OCI-LY1 (cell line): ENCODE measurements around the gene MAN1B1.

Experiments used
- H2AFZ ChIP-seq: fragments of 200-600 bp; sonication (generic), shearing (Covaris generic); 2 replicates; pipeline ENCODE4 v1.6.0; 2014; ENCODE audit warnings: antibody characterized with exemption, mild to moderate bottlenecking, low read length
- H3F3A ChIP-seq: fragments of 200-600 bp; sonication (generic), shearing (Covaris generic); 2 replicates; pipeline ENCODE4 v1.6.0; 2014; ENCODE audit warnings: mild to moderate bottlenecking, antibody characterized with exemption, low read length, moderate library complexity; ENCODE audit not compliant: insufficient read depth
- H3K27ac ChIP-seq: fragments of 200-600 bp; sonication (generic); 2 replicates; pipeline ENCODE4 v1.5.1; 2014; ENCODE audit warnings: low read length, mixed run types, mild to moderate bottlenecking, low read depth; ENCODE audit not compliant: poor library complexity, severe bottlenecking
- H3K27me3 ChIP-seq: fragments of 200-600 bp; sonication (generic); 2 replicates; pipeline ENCODE4 v1.6.0; 2014; ENCODE audit warnings: antibody characterized with exemption, mild to moderate bottlenecking, low read length, moderate library complexity; ENCODE audit not compliant: insufficient read depth
- H3K36me3 ChIP-seq: fragments of 200-600 bp; sonication (generic); 2 replicates; pipeline ENCODE4 v1.6.1; 2014; ENCODE audit warnings: mild to moderate bottlenecking, antibody characterized with exemption, low read length, moderate library complexity, mixed read lengths; ENCODE audit not compliant: insufficient read depth
- H3K4me1 ChIP-seq: fragments of 200-600 bp; sonication (generic); 2 replicates; pipeline ENCODE4 v1.5.1; 2014; ENCODE audit warnings: mild to moderate bottlenecking, low read length, moderate library complexity; ENCODE audit not compliant: insufficient read depth, severe bottlenecking
- H3K4me2 ChIP-seq: fragments of 200-600 bp; sonication (generic), shearing (Covaris generic); 2 replicates; pipeline ENCODE4 v1.6.1; 2014; ENCODE audit warnings: low read length
- H3K4me3 ChIP-seq: fragments of 200-600 bp; sonication (generic); 2 replicates; pipeline ENCODE4 v1.5.1; 2014; ENCODE audit warnings: low read length, low read depth, mild to moderate bottlenecking, mixed read lengths; ENCODE audit not compliant: poor library complexity, severe bottlenecking
- H3K79me2 ChIP-seq: fragments of 200-600 bp; shearing (Covaris generic); 2 replicates; pipeline ENCODE4 v1.6.1; 2016; ENCODE audit warnings: mixed run types, low read length, mixed read lengths; ENCODE audit not compliant: insufficient read depth
- H3K9ac ChIP-seq: fragments of 200-600 bp; sonication (generic), shearing (Covaris generic); 2 replicates; pipeline ENCODE4 v1.6.1; 2014; ENCODE audit warnings: mild to moderate bottlenecking, low read length, mixed read lengths
- H3K9me2 ChIP-seq: fragments of 200-600 bp; sonication (generic), shearing (Covaris generic); 2 replicates; pipeline ENCODE4 v1.6.1; 2014; ENCODE audit warnings: low read depth, mild to moderate bottlenecking, low read length, mixed read lengths
- H3K9me3 ChIP-seq: fragments of 200-600 bp; shearing (Covaris generic); 2 replicates; pipeline ENCODE4 v1.6.1; 2014; ENCODE audit warnings: low read length, mixed read lengths
- H4K20me1 ChIP-seq: fragments of 200-600 bp; sonication (generic), shearing (Covaris generic); 2 replicates; pipeline ENCODE4 v1.6.0; 2016; ENCODE audit warnings: mild to moderate bottlenecking, low read length; ENCODE audit not compliant: insufficient read depth
- EZH2 ChIP-seq: fragments of 200-600 bp; sonication (generic), shearing (Covaris generic); IDR thresholded peaks from 2 replicates; pipeline ENCODE4 v1.8.0; 2017; ENCODE audit warnings: borderline replicate concordance, mixed run types, mild to moderate bottlenecking, antibody characterized with exemption, low read length, moderate library complexity, mixed read lengths
- TF ChIP-seq, protein P1 (sequence below): fragments of 200-600 bp; sonication (generic), shearing (Covaris generic); IDR thresholded peaks from 2 replicates; pipeline ENCODE4 v1.5.1; 2017; ENCODE audit warnings: mild to moderate bottlenecking, antibody characterized with exemption, low read length, moderate library complexity, mixed read lengths

Gene MAN1B1

DNA sequence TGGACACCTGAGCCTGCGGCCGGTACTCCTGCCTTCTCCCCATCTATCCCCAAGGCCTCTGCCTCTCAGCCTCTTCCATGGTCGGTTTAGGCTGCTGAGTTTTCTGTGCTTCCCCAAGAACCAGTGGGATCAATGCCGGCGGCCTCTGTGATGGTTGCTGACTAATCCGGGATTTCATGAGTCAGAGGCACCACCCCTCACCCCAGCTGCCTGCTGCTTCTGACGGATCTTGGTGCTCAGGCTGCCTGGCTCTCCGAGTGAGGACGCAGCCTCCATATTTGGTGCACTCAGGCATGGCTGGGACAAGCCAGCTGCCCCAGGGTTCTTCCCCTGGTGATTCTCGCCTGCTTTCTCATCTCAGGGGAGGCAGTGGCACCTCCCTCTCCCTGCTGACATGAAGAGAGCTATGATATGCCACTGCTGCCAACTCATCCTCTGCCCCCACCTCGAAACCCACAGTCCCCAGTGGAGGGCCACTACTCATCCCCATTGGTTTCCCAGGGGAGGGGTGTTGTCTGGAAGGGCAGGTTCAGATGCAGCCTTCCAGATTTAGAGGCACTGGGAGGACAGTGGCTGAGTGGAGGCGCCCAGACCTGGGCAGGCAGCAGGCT lies 3.3 kb upstream of the MAN1B1 start:
- Histone ChIP-seq H3K9ac (no peak overlapping the region), H2AFZ (no peak overlapping the region), H3K9me2 (no peaks in the 10 kb centered on the region), H4K20me1 (no peaks in the 10 kb centered on the region), H3K4me2 (no peak overlapping the region), H3K4me3 (no peak overlapping the region), H3F3A (no peaks in the 10 kb centered on the region), H3K27me3 (no peaks in the 10 kb centered on the region; the same call in 1 of the 2 replicates), H3K79me2 (no peaks in the 10 kb centered on the region), H3K36me3 (peaks cover 33% of the 10 kb centered on the region), H3K9me3 (no peaks in the 10 kb centered on the region), H3K27ac (peak overlapping the region; percentile 31), H3K4me1 (peaks cover 27% of the 10 kb centered on the region)
- TF ChIP-seq, protein P1, sequence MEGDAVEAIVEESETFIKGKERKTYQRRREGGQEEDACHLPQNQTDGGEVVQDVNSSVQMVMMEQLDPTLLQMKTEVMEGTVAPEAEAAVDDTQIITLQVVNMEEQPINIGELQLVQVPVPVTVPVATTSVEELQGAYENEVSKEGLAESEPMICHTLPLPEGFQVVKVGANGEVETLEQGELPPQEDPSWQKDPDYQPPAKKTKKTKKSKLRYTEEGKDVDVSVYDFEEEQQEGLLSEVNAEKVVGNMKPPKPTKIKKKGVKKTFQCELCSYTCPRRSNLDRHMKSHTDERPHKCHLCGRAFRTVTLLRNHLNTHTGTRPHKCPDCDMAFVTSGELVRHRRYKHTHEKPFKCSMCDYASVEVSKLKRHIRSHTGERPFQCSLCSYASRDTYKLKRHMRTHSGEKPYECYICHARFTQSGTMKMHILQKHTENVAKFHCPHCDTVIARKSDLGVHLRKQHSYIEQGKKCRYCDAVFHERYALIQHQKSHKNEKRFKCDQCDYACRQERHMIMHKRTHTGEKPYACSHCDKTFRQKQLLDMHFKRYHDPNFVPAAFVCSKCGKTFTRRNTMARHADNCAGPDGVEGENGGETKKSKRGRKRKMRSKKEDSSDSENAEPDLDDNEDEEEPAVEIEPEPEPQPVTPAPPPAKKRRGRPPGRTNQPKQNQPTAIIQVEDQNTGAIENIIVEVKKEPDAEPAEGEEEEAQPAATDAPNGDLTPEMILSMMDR, result no peak
- TF ChIP-seq EZH2, result no peak

DNA sequence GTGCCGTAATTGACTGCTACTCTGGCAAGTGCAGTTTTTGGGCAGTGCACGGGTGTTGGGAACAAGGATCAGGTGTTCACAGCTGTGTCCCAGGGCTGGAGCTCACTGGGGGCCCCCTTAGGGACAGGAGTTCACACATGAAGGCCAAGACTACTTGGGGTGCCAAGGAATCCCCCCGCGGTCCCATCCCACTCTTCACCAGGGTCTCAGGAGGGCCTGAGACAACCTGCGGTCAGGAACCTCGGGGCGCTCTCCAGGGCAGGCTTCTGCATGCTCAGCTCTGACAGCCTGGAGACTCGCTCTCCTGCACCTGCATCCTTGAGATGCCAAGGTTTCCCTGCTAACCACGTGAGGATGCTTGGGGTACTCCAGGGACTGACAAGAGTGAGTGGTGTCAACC lies 2.3 kb upstream of the MAN1B1 start:
- Histone ChIP-seq H3K9ac (no peak overlapping the region), H2AFZ (no peak overlapping the region), H3K4me3 (no peak overlapping the region), H3K36me3 (peaks cover 32% of the 10 kb centered on the region), H3F3A (no peaks in the 10 kb centered on the region), H3K79me2 (no peaks in the 10 kb centered on the region), H3K4me1 (peaks cover 34% of the 10 kb centered on the region), H3K9me2 (no peaks in the 10 kb centered on the region), H3K4me2 (no peak overlapping the region), H4K20me1 (no peaks in the 10 kb centered on the region), H3K9me3 (no peaks in the 10 kb centered on the region), H3K27me3 (no peaks in the 10 kb centered on the region; the same call in 1 of the 2 replicates), H3K27ac (no peak overlapping the region)
- TF ChIP-seq, protein P1, result no peak

DNA sequence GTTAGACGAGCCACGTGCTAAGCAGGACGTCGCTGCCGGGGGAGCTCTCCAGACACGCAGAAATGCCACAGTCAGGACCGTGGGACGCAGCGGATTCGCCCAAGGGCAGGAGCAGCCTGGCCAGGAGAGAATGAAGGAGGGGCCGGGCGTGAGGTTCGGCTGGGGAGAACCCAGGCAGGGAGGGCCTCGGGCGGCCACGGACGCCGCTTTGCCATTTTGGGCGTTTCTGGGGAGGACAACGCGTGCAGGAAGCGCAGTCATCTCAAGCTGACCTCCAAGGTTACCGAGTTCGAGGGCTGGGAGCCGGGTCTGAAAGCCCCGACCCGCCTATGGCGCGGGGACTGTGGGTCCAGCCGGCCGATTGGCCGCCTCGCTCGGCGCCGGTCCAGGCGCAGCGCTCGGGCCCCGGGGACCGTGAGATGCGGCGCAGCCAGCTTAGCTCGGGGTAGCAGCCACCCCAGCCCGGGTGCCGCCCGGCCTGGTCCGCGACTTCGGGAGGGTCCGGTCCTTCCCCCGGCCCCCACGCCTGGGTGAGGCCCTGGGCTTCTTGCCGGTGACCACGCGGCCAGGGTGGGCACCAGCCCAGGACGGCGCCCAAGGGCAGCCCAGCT lies 760 bp upstream of the MAN1B1 start:
- no peak for TF ChIP-seq EZH2
- TF ChIP-seq, protein P1, result no peak
- no peaks in the 10 kb centered on the region; the same call in 1 of the 2 replicates for H3K27me3 ChIP-seq
- H3K9me3 ChIP-seq, result no peaks in the 10 kb centered on the region
- peaks cover 34% of the 10 kb centered on the region for H3K4me1 ChIP-seq
- H3K4me3 ChIP-seq, result peak overlapping the region; percentile 70
- H2AFZ ChIP-seq, result no peak overlapping the region
- no peaks in the 10 kb centered on the region for H3K79me2 ChIP-seq
- peak overlapping the region; percentile 86 for H3K9ac ChIP-seq
- no peaks in the 10 kb centered on the region for H4K20me1 ChIP-seq
- H3F3A ChIP-seq, result no peaks in the 10 kb centered on the region
- H3K36me3 ChIP-seq, result peaks cover 21% of the 10 kb centered on the region
- no peaks in the 10 kb centered on the region for H3K9me2 ChIP-seq
- peak overlapping the region; percentile 81 for H3K27ac ChIP-seq
- H3K4me2 ChIP-seq, result peak overlapping the region; percentile 89
